Activated naive CD4-positive, alpha-beta T cell treated with anti-CD3 and anti-CD28 coated beads, Interleukin-2, amount 10 ng/mL, durations not matched to agents 5 hours and 36 hours (primary cell): Measurements from ENCODE around the gene SPATA6. TPM values are rescaled to one million over a fixed set of nuclear protein-coding genes. Genes with fewer than 3 reads are reported as not detected.

Source experiments
- total RNA-seq, 2 experiments: library from RNA; stranded (reverse); gene quantifications; one replicate each; pipeline ENCODE4 v1.2.3, GENCODE V29; 2021

Gene SPATA6
- 1 to 10 TPM in 1 of 2 experiments, under 1 TPM in 1; 0.78 to 1.3 TPM for total RNA-seq

DNA sequence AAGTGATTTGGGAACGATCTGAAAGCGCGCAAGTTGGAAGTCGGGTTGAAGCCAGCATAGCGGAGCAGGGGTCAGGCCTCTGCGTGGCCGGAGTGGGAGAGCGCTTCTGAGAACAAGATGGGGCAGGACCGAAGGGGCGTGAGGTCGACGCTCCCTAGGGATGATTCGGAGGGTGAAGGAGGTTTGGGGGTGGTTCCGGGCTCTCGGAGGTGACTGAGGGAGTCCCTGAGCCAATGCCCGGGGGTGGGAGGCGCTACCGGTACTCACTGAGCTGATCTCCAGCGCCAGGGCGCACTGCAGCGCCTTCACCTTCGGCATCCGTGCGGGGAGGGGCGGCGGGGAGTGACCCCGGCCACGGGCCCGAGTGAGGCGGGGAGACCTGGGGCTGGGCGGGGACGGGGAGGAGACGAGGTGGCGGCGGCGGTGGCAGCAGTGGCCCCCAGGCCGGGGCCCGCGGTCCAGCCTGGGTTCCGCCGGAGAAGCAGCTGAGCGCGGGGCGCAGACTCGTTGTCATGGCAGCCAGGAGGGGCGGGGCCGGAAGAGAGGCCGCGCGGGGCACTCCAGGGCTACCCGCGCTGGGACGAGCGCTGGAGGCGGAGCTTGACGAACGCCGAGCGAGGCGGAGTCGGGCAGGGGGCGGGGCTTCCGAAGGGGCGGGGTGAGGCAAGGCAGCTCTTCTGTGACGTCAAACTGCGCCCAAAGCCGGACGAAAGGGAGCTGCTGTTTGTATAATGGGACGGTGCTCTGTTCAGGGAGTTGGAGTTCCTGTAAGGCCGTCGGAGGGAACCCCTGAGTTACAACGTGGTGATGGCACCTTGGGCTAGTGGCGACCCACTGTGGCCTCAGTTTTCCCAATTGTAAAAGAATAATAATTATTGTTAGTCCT is at the start of gene SPATA6:
TSS of gene SPATA6 (minus strand) at position 514 of the 886 bp plus-strand sequence. CDS start at position 318, 196 bp downstream.

Other genes with a start within 250 kb of the SPATA6 start
- gene SLC5A9, start 249.5 kb downstream of the SPATA6 start, total RNA-seq, result not detected